ENCODE results near the gene CYP11A1.

The CYP11A1 gene

GRCh38 chr15:74383286-74383685 is 15.8 kb upstream of the CYP11A1 start:
- TF ChIP-seq CTCF (IDR thresholded peaks at IDR 0.05), result no peak

GRCh38 chr15:74382004-74382816 is 14.8 kb upstream of the CYP11A1 start:
- TF ChIP-seq CTCF (IDR thresholded peaks at IDR 0.05), result peak; percentile 96

- TF ChIP-seq CTCF (IDR thresholded peaks at IDR 0.05), result no peak
Observed at GRCh38 chr15:74381481-74381880, 14.0 kb upstream of the CYP11A1 start.

GRCh38 chr15:74381190-74381453 is 13.7 kb upstream of the CYP11A1 start:
- TF ChIP-seq CTCF (IDR thresholded peaks at IDR 0.05), result no peak

GRCh38 chr15:74380361-74381189 is 13.1 kb upstream of the CYP11A1 start:
- TF ChIP-seq CTCF (IDR thresholded peaks at IDR 0.05), result no peak

GRCh38 chr15:74378848-74379247 is 11.4 kb upstream of the CYP11A1 start:
- TF ChIP-seq CTCF (IDR thresholded peaks at IDR 0.05), result no peak

GRCh38 chr15:74377831-74378766 is 10.7 kb upstream of the CYP11A1 start:
- TF ChIP-seq CTCF (IDR thresholded peaks at IDR 0.05), result no peak
